HepG2 (cell line): ENCODE measurements around the gene DRD3. TPM values are rescaled to one million over a fixed set of nuclear protein-coding genes. Genes with fewer than 3 reads are reported as not detected.

Experiments
- ATF7 ChIP-seq, 2 experiments: fragments of 450-650 bp in 1 of 2; sonication (generic) in 1 of 2; formaldehyde crosslinking in 1 of 2; IDR thresholded peaks; 2 replicates each; pipeline versions ENCODE4 v1.4.0 to v1.6.1; 2016 to 2020; ENCODE audit warnings: antibody characterized with exemption in 1 of 2, mild to moderate bottlenecking in 1 of 2, missing genetic modification reagents in 1 of 2
- GPN1 ChIP-seq: sonication (generic); formaldehyde crosslinking; IDR thresholded peaks from 2 replicates; pipeline ENCODE4 v1.5.1; 2020; ENCODE audit warnings: missing genetic modification reagents, borderline replicate concordance
- HES4 ChIP-seq: sonication (generic); formaldehyde crosslinking; IDR thresholded peaks from 2 replicates; pipeline ENCODE4 v1.9.0; 2021; ENCODE audit warnings: mild to moderate bottlenecking, missing genetic modification reagents, borderline replicate concordance
- JARID2 ChIP-seq: sonication (generic); formaldehyde crosslinking; IDR thresholded peaks from 2 replicates; pipeline ENCODE4 v1.8.1; 2023; ENCODE audit warnings: missing genetic modification reagents, inconsistent platforms; ENCODE audit not compliant: insufficient replicate concordance
- MEIS2 ChIP-seq: sonication (generic); formaldehyde crosslinking; IDR thresholded peaks from 2 replicates; pipeline ENCODE4 v1.9.0; 2021; ENCODE audit warnings: mild to moderate bottlenecking, missing genetic modification reagents
- MLLT10 ChIP-seq: sonication (generic); formaldehyde crosslinking; IDR thresholded peaks from 2 replicates; pipeline ENCODE4 v1.4.0; 2020; ENCODE audit warnings: missing genetic modification reagents
- NFE2 ChIP-seq: sonication (generic); formaldehyde crosslinking; IDR thresholded peaks from 2 replicates; pipeline ENCODE4 v1.4.0; 2020; ENCODE audit warnings: missing genetic modification reagents
- NR2F6 ChIP-seq, 2 experiments: IDR thresholded peaks; 2 replicates each; pipeline ENCODE4 v1.6.1; 2016; ENCODE audit warnings: antibody characterized with exemption in 1 of 2, mild to moderate bottlenecking in 1 of 2
- REXO4 ChIP-seq: sonication (generic); formaldehyde crosslinking; IDR thresholded peaks from 2 replicates; pipeline ENCODE4 v1.8.0; 2022; ENCODE audit warnings: missing genetic modification reagents, mild to moderate bottlenecking, borderline replicate concordance
- SAP130 ChIP-seq: IDR thresholded peaks from 2 replicates; pipeline ENCODE4 v1.6.1; 2016; ENCODE audit warnings: low read depth
- XRCC5 ChIP-seq: fragments of 200-400 bp; formaldehyde crosslinking; optimal IDR thresholded peaks from 2 replicates; pipeline ENCODE3; 2017; ENCODE audit warnings: mild to moderate bottlenecking, low read length
- ZNF207 ChIP-seq: fragments of 450-650 bp; IDR thresholded peaks from 2 replicates; pipeline ENCODE4 v1.6.1; 2016; ENCODE audit warnings: antibody characterized with exemption, borderline replicate concordance
- ZNF460 ChIP-seq: sonication (generic); formaldehyde crosslinking; IDR thresholded peaks from 2 replicates; pipeline ENCODE4 v1.5.1; 2020; ENCODE audit warnings: missing genetic modification reagents, mild to moderate bottlenecking, borderline replicate concordance
- ZNF589 ChIP-seq: sonication (generic); formaldehyde crosslinking; conservative IDR thresholded peaks from 2 replicates; pipeline ENCODE4 v1.8.0; 2022; ENCODE audit warnings: mild to moderate bottlenecking, moderate library complexity, missing genetic modification reagents
- polyA plus RNA-seq, 8 experiments: library from polyadenylated mRNA; depleted of rRNA in 3 of 8; stranded (reverse) in 7 of 8; unstranded in 1 of 8; fragments of >200 nt; fragmentation: Illumina TruSeq in 4 of 8; extraction: Trizol in 4 of 8; gene quantifications; 2 replicates each; pipeline versions ENCODE4 v1.2.1 to v1.2.3, GENCODE V29; 2011 to 2016; ENCODE audit warnings: low read depth in 4 of 8, missing spikeins in 1 of 8, mixed read lengths in 1 of 8; ENCODE audit not compliant: insufficient read depth in 1 of 8
- total RNA-seq, 5 experiments: library from RNA; depleted of rRNA; stranded (reverse); fragments of >200 nt; fragmentation: Illumina TruSeq; extraction: Trizol; gene quantifications; 2 replicates each; pipeline ENCODE4 v1.2.3, GENCODE V29; 2016; ENCODE audit warnings: low read depth in 1 of 5
- TF ChIP-seq, protein P1 (sequence below): sonication (generic); formaldehyde crosslinking; IDR thresholded peaks from 2 replicates; pipeline ENCODE4 v1.8.1; 2023; ENCODE audit warnings: missing genetic modification reagents, mild to moderate bottlenecking, borderline replicate concordance
- TF ChIP-seq, protein P2 (sequence below): IDR thresholded peaks from 2 replicates; pipeline ENCODE4 v1.6.1; 2016; ENCODE audit warnings: mild to moderate bottlenecking, missing biosample characterization, missing genetic modification reagents
- TF ChIP-seq, protein P3 (sequence below), 2 experiments: fragments of 450-650 bp in 1 of 2; sonication (generic) in 1 of 2; formaldehyde crosslinking; IDR thresholded peaks; 2 replicates each; pipeline versions ENCODE4 v1.5.0 to v1.8.0; 2020 to 2022; ENCODE audit warnings: mild to moderate bottlenecking in 1 of 2, missing genetic modification reagents in 1 of 2
- TF ChIP-seq, protein P4 (sequence below): sonication (generic); formaldehyde crosslinking; IDR thresholded peaks from 2 replicates; pipeline ENCODE4 v1.9.0; 2021; ENCODE audit warnings: missing genetic modification reagents, mild to moderate bottlenecking, borderline replicate concordance
- TF ChIP-seq, protein P5 (sequence below): sonication (generic); formaldehyde crosslinking; IDR thresholded peaks from 2 replicates; pipeline ENCODE4 v1.8.1; 2023; ENCODE audit warnings: missing genetic modification reagents, inconsistent platforms, borderline replicate concordance
- TF ChIP-seq, protein P6 (sequence below): sonication (generic); formaldehyde crosslinking; IDR thresholded peaks from 2 replicates; pipeline ENCODE4 v1.5.0; 2020; ENCODE audit warnings: missing genetic modification reagents, mild to moderate bottlenecking, borderline replicate concordance
- TF ChIP-seq, protein P7 (sequence below): sonication (generic); formaldehyde crosslinking; conservative IDR thresholded peaks from 2 replicates; pipeline ENCODE4 v1.4.0; 2020; ENCODE audit warnings: missing genetic modification reagents

Gene DRD3
- total and polyA plus RNA-seq, 2 of the 13 experiments (the other 11 are each of a cell fraction or from before 2014, with no cell fraction given), result not detected

DNA sequence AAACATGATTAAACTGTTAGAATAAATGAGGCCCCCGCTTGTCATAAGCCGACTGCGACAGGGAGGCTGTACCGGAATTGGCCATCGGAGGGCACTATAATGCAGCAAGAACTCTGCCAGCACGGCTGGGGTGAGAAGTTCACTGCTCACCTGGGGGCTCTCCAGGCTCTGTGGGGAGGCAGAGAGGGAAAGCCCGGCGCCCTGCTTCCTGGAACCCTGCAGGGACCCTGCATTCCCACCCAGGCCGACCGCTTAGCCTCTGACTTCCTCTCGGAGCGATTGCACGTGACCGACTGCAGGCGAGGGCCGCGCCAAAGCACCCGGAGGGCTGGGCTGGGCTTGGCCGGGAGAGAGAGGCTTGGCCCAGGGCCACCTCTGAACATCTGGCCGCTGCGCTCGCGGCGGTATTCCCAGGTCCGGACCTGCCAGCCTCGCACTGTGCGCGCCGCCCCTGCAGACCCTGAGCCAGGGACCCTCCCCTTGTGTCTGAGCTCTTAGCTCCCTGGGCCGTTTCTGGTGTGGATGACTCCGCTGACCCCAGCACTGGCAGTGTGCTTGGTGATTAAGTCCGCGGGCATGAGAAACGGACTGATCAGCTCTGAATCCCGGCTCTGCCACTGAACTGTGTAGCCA, 26.2 kb downstream of the DRD3 start (continued):
- TF ChIP-seq MLLT10 (CRISPR knock-in tag) (no peak), ZNF460 (CRISPR knock-in tag) (no peak), ZNF589 (CRISPR knock-in tag) (no peak), XRCC5 (peak; percentile 84), SAP130 (peak; percentile 17; the same call in 1 of the 2 replicates), GPN1 (CRISPR knock-in tag) (no peak), ZNF207 (no peak), HES4 (CRISPR knock-in tag) (no peak), JARID2 (CRISPR knock-in tag) (no peak), MEIS2 (CRISPR knock-in tag) (no peak), REXO4 (CRISPR knock-in tag) (no peak), NR2F6 (IDR thresholded peaks at IDR 0.05) (peak; percentile 30; the same call in 1 of the 2 replicates), NR2F6 (CRISPR knock-in tag; IDR thresholded peaks at IDR 0.05) (peak; percentile 14; the same call in 1 of the 2 replicates), ATF7 (IDR thresholded peaks at IDR 0.05) (no peak), ATF7 (CRISPR knock-in tag; IDR thresholded peaks at IDR 0.05) (no peak), NFE2 (CRISPR knock-in tag) (no peak)
- TF ChIP-seq, protein P1, sequence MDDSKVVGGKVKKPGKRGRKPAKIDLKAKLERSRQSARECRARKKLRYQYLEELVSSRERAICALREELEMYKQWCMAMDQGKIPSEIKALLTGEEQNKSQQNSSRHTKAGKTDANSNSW (CRISPR knock-in tag), result no peak
- TF ChIP-seq, protein P2, sequence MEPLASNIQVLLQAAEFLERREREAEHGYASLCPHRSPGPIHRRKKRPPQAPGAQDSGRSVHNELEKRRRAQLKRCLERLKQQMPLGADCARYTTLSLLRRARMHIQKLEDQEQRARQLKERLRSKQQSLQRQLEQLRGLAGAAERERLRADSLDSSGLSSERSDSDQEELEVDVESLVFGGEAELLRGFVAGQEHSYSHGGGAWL (CRISPR knock-in tag), result 0 out of 2 replicates have a peak, but pooled peaks have one; percentile 26
- TF ChIP-seq, protein P3, sequence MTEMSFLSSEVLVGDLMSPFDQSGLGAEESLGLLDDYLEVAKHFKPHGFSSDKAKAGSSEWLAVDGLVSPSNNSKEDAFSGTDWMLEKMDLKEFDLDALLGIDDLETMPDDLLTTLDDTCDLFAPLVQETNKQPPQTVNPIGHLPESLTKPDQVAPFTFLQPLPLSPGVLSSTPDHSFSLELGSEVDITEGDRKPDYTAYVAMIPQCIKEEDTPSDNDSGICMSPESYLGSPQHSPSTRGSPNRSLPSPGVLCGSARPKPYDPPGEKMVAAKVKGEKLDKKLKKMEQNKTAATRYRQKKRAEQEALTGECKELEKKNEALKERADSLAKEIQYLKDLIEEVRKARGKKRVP (CRISPR knock-in tag; IDR thresholded peaks at IDR 0.05), result no peak
- TF ChIP-seq, protein P4, sequence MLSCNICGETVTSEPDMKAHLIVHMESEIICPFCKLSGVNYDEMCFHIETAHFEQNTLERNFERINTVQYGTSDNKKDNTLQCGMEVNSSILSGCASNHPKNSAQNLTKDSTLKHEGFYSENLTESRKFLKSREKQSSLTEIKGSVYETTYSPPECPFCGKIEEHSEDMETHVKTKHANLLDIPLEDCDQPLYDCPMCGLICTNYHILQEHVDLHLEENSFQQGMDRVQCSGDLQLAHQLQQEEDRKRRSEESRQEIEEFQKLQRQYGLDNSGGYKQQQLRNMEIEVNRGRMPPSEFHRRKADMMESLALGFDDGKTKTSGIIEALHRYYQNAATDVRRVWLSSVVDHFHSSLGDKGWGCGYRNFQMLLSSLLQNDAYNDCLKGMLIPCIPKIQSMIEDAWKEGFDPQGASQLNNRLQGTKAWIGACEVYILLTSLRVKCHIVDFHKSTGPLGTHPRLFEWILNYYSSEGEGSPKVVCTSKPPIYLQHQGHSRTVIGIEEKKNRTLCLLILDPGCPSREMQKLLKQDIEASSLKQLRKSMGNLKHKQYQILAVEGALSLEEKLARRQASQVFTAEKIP (CRISPR knock-in tag), result no peak
- TF ChIP-seq, protein P5, sequence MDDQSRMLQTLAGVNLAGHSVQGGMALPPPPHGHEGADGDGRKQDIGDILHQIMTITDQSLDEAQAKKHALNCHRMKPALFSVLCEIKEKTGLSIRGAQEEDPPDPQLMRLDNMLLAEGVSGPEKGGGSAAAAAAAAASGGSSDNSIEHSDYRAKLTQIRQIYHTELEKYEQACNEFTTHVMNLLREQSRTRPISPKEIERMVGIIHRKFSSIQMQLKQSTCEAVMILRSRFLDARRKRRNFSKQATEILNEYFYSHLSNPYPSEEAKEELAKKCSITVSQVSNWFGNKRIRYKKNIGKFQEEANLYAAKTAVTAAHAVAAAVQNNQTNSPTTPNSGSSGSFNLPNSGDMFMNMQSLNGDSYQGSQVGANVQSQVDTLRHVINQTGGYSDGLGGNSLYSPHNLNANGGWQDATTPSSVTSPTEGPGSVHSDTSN (CRISPR knock-in tag), result no peak
- TF ChIP-seq, protein P6, sequence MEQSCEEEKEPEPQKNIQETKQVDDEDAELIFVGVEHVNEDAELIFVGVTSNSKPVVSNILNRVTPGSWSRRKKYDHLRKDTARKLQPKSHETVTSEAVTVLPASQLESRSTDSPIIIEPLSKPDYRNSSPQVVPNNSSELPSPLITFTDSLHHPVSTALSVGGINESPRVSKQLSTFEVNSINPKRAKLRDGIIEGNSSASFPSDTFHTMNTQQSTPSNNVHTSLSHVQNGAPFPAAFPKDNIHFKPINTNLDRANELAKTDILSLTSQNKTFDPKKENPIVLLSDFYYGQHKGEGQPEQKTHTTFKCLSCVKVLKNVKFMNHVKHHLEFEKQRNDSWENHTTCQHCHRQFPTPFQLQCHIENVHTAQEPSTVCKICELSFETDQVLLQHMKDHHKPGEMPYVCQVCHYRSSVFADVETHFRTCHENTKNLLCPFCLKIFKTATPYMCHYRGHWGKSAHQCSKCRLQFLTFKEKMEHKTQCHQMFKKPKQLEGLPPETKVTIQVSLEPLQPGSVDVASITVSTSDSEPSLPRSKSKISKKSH, result peak; percentile 81
- TF ChIP-seq, protein P7, sequence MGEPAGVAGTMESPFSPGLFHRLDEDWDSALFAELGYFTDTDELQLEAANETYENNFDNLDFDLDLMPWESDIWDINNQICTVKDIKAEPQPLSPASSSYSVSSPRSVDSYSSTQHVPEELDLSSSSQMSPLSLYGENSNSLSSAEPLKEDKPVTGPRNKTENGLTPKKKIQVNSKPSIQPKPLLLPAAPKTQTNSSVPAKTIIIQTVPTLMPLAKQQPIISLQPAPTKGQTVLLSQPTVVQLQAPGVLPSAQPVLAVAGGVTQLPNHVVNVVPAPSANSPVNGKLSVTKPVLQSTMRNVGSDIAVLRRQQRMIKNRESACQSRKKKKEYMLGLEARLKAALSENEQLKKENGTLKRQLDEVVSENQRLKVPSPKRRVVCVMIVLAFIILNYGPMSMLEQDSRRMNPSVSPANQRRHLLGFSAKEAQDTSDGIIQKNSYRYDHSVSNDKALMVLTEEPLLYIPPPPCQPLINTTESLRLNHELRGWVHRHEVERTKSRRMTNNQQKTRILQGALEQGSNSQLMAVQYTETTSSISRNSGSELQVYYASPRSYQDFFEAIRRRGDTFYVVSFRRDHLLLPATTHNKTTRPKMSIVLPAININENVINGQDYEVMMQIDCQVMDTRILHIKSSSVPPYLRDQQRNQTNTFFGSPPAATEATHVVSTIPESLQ (CRISPR knock-in tag), result no peak
